ENCODE results near the gene TEC. TPM values are rescaled to one million over a fixed set of nuclear protein-coding genes. Genes with fewer than 3 reads are reported as not detected.
A peak's percentile ranks its signal among the peaks of the same experiment; 100 is the strongest.

The TEC gene
- total RNA-seq, 2 experiments from 2014 or later = 2.1 to 11.5 TPM

GRCh38 chr4:48193921-48194468 lies 75.6 kb downstream of the TEC start:
- no peaks in the 10 kb centered on the region for H3K79me2 ChIP-seq (ENCODE audit: insufficient read depth, low read depth, low read length)
- H3K9me3 ChIP-seq (ENCODE audit: low read length) = no peaks in the 10 kb centered on the region
- H3K4me1 ChIP-seq (ENCODE audit: insufficient read depth, low read length, poor library complexity, severe bottlenecking) = peaks cover 69% of the 10 kb centered on the region
- H3K4me3 ChIP-seq (ENCODE audit: low read depth, low read length, poor library complexity, severe bottlenecking) = no peak overlapping the region
- no peak for DNase-seq (ENCODE audit: low spot score)
- H3K36me3 ChIP-seq (ENCODE audit: insufficient read depth, low read length) = no peaks in the 10 kb centered on the region
- ChIA-PET POLR2A (interaction anchor here (1.0 to 1.1 kb wide), 3 partner anchors 10 to 41 kb away, joined by 3 to 5 read pairs (median 3); no protein-coding TSS in a partner anchor), CTCF (ENCODE audit: unreplicated experiment) (no interaction called here)
- no peaks in the 10 kb centered on the region for H3K9me2 ChIP-seq (ENCODE audit: insufficient read depth, low read length)
- no TSS peak for BruUV-seq (replicated peaks)
- H2AFZ ChIP-seq (ENCODE audit: low read length) = no peak overlapping the region
- no peak overlapping the region for H3K4me2 ChIP-seq (ENCODE audit: low read length)
- H4K20me1 ChIP-seq (ENCODE audit: insufficient read depth, low read length) = no peaks in the 10 kb centered on the region
- TF ChIP-seq EZH2phosphoT487 (IDR thresholded peaks at IDR 0.05; ENCODE audit: borderline replicate concordance, low read depth, low read length) (no peak), CTCF (conservative IDR thresholded peaks at IDR 0.05; ENCODE audit: low read length) (no peak)
- no peak overlapping the region for H3K27ac ChIP-seq (ENCODE audit: low read depth, low read length, poor library complexity, severe bottlenecking)
- intact Hi-C loops (cut with micrococcal nuclease; ENCODE audit: unreplicated experiment) = no loop called here

- Histone ChIP-seq H3K36me3 (ENCODE audit: insufficient read depth, low read length) (no peaks in the 10 kb centered on the region), H3K27ac (ENCODE audit: low read depth, low read length, poor library complexity, severe bottlenecking) (no peak overlapping the region), H3K9me2 (ENCODE audit: insufficient read depth, low read length) (no peaks in the 10 kb centered on the region), H3K79me2 (ENCODE audit: insufficient read depth, low read depth, low read length) (no peaks in the 10 kb centered on the region), H4K20me1 (ENCODE audit: insufficient read depth, low read length) (no peaks in the 10 kb centered on the region), H2AFZ (ENCODE audit: low read length) (no peak overlapping the region), H3K4me3 (ENCODE audit: low read depth, low read length, poor library complexity, severe bottlenecking) (no peak overlapping the region), H3K4me1 (ENCODE audit: insufficient read depth, low read length, poor library complexity, severe bottlenecking) (peaks cover 66% of the 10 kb centered on the region), H3K4me2 (ENCODE audit: low read length) (peak overlapping the region; percentile 19; the same call in 1 of the 2 replicates), H3K9me3 (ENCODE audit: low read length) (no peaks in the 10 kb centered on the region)
- no peak for DNase-seq (ENCODE audit: low spot score)
- CTCF ChIA-PET (ENCODE audit: unreplicated experiment) = no interaction called here
- intact Hi-C loops (cut with micrococcal nuclease; ENCODE audit: unreplicated experiment) = no loop called here
- POLR2A ChIA-PET = interaction anchor here (0.8 to 1.2 kb wide), 7 partner anchors 10 to 152 kb away, joined by 3 to 5 read pairs (median 4); no protein-coding TSS in a partner anchor
- BruUV-seq (replicated peaks) = no TSS peak
- TF ChIP-seq EZH2phosphoT487 (IDR thresholded peaks at IDR 0.05; ENCODE audit: borderline replicate concordance, low read depth, low read length) (no peak), CTCF (conservative IDR thresholded peaks at IDR 0.05; ENCODE audit: low read length) (no peak)
These were observed 76.4 kb downstream of the TEC start for GRCh38 chr4:48193096-48193836.

GRCh38 chr4:48191758-48192157 lies 77.9 kb downstream of the TEC start:
- no peak overlapping the region for H3K27ac ChIP-seq (ENCODE audit: low read depth, low read length, poor library complexity, severe bottlenecking)
- no peak for DNase-seq (ENCODE audit: low spot score)
- H3K4me3 ChIP-seq (ENCODE audit: low read depth, low read length, poor library complexity, severe bottlenecking) = no peak overlapping the region
- H3K4me1 ChIP-seq (ENCODE audit: insufficient read depth, low read length, poor library complexity, severe bottlenecking) = peaks cover 51% of the 10 kb centered on the region
- no peaks in the 10 kb centered on the region for H4K20me1 ChIP-seq (ENCODE audit: insufficient read depth, low read length)
- no peaks in the 10 kb centered on the region for H3K79me2 ChIP-seq (ENCODE audit: insufficient read depth, low read depth, low read length)
- H2AFZ ChIP-seq (ENCODE audit: low read length) = no peak overlapping the region
- TF ChIP-seq CTCF (conservative IDR thresholded peaks at IDR 0.05; ENCODE audit: low read length) (no peak), EZH2phosphoT487 (IDR thresholded peaks at IDR 0.05; ENCODE audit: borderline replicate concordance, low read depth, low read length) (no peak)
- POLR2A ChIA-PET = interaction anchor here (1.0 to 1.3 kb wide), 2 partner anchors 8 to 51 kb away, joined by 3 to 4 read pairs; no protein-coding TSS in a partner anchor
- H3K4me2 ChIP-seq (ENCODE audit: low read length) = no peak overlapping the region
- CTCF ChIA-PET (ENCODE audit: unreplicated experiment) = no interaction called here
- H3K9me2 ChIP-seq (ENCODE audit: insufficient read depth, low read length) = no peaks in the 10 kb centered on the region
- no TSS peak for BruUV-seq (replicated peaks)
- no peaks in the 10 kb centered on the region for H3K36me3 ChIP-seq (ENCODE audit: insufficient read depth, low read length)
- H3K9me3 ChIP-seq (ENCODE audit: low read length) = no peaks in the 10 kb centered on the region
- intact Hi-C loops (cut with micrococcal nuclease; ENCODE audit: unreplicated experiment) = no loop called here
